IMR-90 (cell line): Measurements from ENCODE around the gene HADHB.

Experiments used
- CTCF ChIP-seq: conservative IDR thresholded peaks from 2 replicates; pipeline ENCODE4 v1.5.1; 2012; ENCODE audit warnings: mild to moderate bottlenecking, low read depth, low read length, improper control_type of control experiment
- NFE2L2 ChIP-seq: fragments of 150-350 bp; IDR thresholded peaks from 2 replicates; pipeline ENCODE4 v1.6.1; 2016; ENCODE audit warnings: low read depth, mild to moderate bottlenecking, low read length
- POLR2A ChIP-seq: IDR thresholded peaks from 2 replicates; pipeline ENCODE4 v1.6.1; 2012; ENCODE audit warnings: mild to moderate bottlenecking, low read depth, low read length
- RAD21 ChIP-seq: IDR thresholded peaks from 2 replicates; pipeline ENCODE4 v1.6.1; 2012; ENCODE audit warnings: low read length, improper control_type of control experiment
- USF2 ChIP-seq: fragments of 150-350 bp; IDR thresholded peaks from 2 replicates; pipeline ENCODE4 v1.6.1; 2017; ENCODE audit warnings: mild to moderate bottlenecking, antibody characterized with exemption, low read length, low read depth

GRCh38 chr2:26300234-26300925, 55.6 kb downstream of the HADHB start:
- no peak for TF ChIP-seq CTCF
- TF ChIP-seq POLR2A, result no peak
- no peak for TF ChIP-seq RAD21
- TF ChIP-seq NFE2L2, result no peak
- TF ChIP-seq USF2, result no peak
